NCI-H524 treated with DMSO at 0.1 percent for 48 hours (cell line): Measurements from ENCODE around the gene ADGRG3.
"Not testable (repeated sequence)": the region's sequence is repeated elsewhere in the genome, so short reads cannot be mapped to it uniquely, and the experiment has no call there.

ENCODE experiments used
- DNase-seq: peaks from one replicate; lab custom pipeline; 2025; lab: John Stamatoyannopoulos, UW

The ADGRG3 gene

DNA sequence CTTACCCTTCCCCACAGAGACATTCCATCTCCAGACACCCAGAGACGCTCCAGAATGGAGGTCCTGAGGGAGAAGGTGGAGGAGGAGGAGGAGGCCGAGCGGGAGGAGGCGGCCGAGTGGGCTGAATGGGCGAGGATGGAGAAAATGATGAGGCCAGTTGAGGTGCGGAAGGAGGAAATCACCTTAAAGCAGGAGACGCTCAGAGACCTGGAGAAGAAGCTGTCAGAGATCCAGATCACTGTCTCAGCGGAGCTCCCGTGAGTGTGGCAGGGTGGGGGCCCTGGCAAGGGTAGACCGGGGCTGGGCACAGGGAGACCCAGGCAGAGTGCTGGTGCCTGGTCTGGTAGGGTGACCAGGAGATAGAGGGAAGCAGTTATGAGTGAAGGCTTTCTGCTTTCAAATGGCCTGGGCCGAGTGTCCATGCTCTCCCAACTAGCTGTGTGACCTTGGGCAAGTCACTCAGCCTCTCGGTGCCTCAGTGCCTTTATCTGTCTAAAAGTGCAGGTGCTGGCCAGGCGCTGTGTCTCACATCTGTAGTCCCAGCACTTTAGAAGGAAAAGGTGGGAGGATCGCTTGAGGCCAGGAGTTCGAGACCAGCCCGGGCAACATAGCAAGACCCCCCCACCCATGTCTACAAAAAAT, 29.9 kb downstream of the ADGRG3 start:
- DNase-seq = no peak

DNA sequence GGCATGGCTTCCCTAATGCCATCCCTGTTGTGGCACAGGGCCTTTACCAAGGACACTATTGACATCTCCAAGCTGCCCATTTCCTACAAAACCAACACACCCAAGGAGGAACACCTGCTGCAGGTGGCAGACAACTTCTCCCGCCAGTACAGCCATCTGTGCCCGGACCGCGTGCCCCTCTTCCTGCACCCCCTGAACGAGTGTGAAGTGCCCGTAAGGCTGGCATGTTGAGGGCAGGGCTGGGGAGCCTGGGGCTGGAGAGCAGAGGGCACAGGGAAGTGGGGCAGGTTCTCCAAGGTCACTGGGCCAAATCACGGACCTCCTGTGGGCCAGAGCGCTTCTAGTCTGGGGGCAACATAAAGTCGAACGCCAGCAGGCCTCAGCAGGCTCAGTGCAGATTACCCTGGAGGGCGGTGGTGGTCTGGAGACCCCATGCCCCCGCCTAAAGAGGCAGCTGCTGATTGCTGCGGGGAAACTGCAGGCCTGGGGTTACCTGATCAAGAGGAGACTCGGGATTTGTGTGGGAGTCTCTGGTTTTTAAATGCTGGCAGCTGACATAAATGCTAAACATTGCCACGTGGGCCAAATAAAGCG, 30.8 kb downstream of the ADGRG3 start:
- DNase-seq = no peak

DNA sequence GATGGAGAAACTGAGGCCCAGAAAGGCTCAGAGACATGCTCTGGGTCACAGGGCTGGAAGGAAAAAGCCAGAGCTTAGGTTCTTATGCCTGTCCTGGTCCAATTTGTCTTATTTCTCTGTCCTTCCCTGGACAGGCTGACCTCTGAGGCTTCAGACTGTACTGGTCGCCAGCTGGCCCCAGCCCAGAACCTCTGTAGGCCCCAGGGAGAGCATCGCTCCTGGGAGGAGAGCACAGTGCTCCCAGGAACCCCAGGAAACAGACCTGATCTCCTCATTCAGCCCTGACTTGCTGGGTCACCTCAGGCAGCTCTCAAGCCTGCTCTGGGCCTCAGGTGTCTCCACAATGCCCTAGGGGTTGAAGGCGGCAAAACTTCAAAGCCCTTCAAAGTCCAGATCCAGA, 31.4 kb downstream of the ADGRG3 start:
- no peak for DNase-seq

DNA sequence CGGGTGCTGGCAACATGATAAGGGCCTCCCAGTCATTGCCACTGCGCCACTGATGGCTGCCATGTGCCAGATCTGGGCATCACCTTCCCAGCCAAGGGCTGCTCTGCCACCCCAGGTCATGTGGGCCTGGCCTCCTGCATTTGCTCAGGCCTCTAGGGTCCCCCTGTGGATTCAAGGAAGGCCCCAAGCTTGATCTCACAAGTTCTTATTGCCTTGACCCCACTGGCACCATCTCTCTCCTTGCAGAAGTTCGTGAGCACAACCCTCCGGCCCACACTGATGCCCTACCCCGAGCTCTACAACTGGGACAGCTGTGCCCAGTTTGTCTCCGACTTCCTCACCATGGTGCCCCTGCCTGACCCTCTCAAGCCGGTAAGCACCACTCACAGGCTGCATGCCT, 31.8 kb downstream of the ADGRG3 start:
- no peak for DNase-seq

DNA sequence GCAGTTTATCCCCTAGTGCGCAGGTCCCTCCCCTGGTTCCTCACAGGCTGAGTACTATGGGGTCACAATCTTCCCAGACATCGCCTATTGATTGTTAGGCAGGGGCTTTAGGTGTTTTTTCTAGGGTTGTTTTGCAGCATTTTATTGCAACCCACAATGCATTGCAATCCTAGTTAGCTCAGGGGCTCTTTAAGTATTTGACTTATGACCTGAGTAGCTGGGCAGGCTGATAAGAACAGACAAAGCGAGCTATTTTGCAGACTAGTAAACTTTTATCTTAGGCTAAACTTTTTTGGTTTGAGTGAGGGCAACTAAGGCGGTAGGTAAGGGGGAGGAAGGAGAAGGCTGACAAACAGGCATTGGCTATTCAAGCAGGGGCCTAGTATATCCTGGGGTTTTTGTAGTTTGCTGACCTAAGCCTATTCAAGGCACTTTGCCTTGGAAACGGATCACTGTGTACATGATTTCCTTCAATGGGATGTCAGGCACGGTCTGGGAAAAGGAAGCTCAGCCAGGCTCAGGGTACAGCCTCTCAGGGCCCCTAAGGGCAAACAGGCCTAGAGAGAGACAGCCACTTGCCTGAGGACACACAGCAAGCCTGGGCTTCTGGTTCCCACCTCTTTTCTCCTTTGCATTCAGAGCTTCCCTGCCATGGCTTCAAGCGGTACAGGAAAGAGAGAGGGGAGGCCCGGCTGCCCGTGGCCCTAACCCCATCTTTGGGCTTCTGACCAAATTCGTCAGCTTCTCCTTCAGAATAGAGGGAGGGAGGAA, 32.9 kb downstream of the ADGRG3 start:
- no peak for DNase-seq

DNA sequence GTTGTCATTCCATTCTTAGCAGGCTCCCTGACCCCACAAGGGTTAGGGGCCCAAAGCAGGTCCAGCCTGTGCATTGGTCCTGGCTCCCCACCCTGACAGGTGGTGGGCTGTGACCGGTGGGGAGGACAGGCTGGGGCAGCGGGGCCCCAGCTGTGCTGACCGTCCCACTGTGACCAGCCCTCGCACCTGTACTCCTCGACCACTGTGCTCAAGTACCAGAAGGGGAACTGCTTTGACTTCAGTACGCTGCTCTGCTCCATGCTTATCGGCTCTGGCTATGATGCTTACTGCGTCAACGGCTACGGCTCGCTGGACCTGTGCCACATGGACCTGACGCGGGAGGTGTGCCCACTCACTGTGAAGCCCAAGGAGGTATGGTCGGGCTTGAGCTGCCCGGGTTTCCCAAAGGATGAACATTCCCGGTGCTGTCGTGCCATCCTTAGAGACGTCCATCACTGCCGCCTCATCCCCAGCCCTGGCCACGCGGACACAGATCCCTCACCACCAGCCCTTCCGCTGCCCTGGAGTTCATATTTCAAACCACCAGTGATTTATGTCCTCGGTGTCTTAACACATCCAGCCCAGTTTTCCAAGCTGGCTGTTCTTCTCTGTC, 33.8 kb downstream of the ADGRG3 start:
- DNase-seq = no peak

DNA sequence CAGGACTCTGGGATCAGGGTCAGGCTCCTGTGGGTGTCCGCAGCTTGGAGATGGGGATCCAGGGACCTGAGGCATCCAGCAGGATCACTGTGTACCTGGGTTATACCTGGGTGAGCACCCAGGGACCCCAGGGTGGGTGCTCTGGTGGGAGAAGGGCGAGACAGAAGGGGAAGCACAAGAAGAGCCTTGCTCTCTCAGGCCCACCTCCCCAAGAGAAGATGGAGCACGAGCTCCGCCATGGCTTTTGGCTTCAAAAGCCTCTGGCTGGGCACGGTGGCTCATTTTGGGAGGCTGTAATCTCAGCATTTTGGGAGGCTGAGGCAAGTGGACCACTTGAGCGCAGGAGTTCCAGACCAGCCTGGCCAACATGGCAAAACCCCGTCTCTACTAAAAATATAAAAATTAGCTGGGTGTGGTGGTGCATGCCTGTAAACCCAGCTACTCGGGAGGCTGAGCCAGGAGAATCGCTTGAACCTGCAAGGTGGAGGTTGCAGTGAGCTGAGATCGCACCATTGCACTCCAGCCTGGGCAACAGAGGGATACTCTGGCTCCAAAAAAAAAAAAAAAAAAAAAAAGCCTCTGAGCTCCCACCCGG, 35.4 kb downstream of the ADGRG3 start:
- no peak for DNase-seq

DNA sequence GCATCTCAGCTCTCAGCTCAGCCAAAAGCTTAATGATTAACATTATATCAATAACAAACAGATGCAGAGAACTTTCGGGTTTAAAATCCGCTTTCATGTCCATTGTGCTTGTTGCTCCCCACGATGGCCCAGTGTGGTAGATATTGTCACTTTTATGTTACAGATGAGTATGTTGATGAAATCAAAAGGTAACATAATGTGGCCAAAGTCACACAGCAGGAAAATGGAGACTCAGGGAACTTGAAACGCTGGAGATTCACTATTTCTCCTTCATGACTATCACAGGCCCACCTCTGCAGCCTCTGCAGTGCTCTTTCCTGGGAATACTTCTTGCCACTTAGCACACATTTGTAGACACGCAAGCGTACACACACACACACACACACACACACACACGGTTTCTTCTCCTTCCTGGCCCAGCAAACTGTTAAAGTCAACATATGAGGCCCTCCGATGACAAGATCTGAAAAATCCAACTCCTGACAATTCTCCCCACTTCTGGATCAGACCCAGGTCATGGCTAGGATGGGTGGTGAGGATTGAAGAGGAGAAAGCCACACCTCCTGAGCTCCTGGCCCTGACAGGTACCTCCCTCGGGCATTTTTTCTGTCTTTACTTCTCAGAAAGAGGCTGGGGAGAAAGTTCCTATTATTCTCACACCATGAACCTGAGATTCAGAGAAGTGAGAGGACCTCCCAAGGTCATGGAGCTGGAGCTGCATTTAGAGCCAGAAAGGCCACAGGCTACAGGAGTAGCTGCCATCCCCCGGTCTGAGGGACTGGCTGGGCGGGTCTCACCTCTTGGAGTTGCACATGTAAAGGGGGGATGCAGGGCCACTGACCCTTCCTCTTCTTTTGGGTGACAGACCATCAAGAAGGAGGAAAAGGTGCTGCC, 36.2 kb downstream of the ADGRG3 start:
- DNase-seq = no peak

DNA sequence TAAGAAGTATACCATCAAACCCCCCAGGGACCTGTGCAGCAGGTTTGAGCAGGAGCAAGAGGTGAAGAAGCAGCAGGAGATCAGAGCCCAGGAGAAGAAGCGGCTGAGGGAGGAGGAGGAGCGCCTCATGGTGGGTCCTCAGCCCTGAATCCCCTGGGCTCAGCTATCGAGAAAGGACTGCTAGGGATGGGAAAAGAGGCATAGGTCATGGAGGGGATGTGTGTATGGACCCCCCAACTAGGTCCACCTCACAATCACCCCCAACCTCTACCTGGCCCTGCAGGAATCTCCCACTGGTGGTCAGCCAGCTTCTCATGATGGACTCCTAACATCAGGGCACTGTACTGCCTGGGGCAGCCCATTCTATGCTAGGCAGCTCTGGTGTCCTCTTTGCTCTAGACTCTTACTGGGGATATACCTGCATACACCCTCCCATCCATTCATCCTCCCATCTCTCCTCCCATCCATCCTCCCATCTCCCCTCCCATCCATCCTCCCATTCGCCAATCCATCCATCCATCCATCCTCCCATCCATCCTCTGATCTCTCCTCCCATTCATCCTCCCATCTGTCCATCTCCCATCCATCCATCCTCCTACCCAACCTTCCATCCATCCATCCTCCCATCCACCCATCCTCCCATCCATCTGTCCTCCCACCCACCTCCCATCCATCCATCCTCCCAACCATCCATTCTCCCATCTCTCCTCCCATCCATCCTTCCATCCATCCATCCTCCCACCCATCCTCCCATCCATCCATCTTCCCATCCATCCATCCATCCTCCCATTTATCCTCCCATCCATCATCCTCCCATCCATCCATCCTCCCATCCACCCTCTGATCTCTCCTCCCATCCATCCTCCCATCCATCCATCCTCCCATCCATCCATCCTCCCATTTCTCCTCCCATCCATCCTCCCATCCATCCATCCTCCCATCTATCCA, 37.1 kb downstream of the ADGRG3 start:
- DNase-seq = no peak

DNA sequence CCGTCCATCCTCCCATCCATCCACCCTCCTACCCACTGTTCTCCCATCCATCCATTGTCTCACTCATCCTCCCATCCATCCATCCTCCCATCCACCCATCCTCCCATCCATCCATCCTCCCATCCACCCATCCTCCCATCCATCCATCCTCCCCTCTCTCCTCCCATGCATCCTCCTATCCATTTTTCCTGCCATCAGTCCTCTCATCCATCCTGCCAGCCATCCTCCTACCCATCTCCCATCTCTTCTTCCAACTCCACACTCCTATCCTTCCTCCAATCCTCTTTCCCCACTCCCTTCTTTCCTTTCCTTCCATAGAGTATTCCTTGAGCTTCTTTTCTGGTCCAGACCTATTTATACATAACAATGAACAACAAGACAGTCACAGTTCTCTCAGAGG, 38.6 kb downstream of the ADGRG3 start:
- no peak for DNase-seq

DNA sequence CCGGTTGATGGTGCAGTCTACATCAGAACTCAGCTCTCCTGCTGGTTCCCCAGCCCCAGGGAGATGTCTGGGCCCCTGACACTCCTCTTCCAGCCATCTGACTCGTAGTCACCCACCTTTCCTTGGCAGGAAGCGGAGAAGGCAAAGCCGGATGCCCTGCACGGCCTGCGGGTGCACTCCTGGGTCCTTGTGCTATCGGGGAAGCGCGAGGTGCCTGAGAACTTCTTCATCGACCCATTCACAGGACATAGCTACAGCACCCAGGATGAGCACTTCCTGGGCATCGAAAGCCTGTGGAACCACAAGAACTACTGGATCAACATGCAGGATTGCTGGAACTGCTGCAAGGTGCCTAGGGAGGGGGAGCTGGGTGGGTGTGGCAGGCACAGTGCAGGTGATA, 39.2 kb downstream of the ADGRG3 start:
- DNase-seq = no peak

DNA sequence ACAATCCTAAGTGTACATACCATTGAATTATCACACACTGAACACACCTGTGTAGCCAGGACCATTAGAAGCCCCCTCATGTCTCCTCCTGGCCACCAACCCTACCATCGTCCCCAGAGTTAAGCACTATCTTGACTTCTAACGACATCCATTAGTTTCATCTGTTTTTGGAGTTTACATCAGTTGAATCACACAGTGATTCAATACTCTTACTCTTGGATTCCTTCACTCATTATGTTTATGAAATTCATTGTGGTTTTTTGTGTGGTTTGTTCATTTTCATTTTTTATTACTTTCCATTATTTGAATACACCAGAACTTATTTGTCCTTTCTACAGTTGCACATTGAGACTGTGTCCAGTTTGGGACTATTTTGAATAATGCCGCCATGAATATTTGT, 40.1 kb downstream of the ADGRG3 start:
- DNase-seq = no peak

DNA sequence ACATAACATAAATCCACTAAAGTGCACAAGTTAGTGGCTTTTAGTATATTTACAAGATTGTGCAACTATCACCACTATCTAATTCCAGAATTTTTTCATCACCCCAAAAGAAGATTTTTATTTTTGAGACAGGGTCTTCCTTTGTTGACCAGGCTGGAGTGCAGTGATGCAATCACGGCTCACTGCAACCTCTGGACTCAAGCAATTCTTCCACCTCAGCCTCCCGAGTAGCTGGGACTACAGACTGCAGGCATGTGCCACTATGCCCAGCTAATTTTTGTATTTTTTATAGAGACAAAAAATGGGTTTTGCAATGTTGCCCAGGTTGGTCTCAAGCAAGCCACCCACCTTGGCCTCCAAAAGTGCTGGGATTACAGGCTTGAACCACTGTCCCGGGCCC, 41.6 kb downstream of the ADGRG3 start:
- no peak for DNase-seq

DNA sequence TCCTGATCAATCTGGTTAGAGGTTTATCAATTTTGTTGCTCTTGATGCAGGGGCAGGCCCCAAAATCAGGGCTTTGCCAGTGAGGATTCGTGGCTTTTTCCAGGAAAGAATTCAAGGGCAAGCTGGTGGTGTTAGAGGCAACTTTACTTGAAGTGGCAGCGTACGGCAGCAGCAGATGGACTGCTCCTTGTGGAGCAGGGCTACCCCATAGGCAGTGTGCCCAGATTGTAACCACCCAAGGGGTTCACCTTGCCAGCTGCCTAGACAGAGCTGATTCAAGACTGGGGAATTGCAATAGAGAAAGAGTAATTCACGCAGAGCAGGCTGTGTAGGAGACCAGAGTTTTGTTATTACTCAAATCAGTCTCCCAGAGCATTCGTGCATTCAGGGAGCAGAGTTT, 43.2 kb downstream of the ADGRG3 start:
- peak; percentile 98 for DNase-seq

DNA sequence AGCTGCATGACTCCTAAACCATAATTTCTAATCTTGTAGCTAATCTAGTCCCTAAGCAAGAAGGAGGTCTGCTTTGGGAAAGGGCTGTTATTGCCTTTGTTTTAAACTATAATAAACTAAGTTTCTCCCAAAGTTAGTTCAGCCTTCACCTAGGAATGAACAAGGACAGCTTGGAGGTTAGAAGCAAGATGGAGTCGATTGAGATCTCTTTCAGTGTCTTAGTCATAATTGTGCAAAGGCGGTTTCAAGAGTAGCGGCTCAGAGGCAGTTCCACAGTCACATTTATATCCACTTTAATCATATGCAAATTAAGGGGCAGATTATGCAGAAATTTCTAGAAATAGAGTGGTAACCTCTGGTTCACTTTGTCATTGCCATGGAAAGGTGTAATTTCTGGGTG, 43.9 kb downstream of the ADGRG3 start:
- peak; percentile 69 for DNase-seq

DNA sequence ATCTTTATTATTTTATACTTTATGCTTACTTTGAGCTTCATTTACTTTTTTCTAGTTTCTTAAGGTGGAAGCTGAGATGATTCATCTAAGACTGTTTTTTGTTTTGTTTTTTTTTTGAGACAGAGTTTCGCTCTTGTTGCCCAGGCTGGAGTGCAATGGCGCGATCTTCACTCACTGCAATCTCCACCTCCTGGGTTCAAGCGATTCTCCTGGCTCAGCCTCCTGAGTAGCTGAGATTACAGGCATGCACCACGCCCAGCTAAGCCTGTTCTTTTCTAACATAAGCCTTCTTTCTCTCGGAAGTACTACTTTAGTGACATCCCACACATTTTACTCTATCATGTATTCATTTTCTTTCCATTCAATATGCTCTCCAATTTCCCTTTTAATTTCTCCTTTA, 44.5 kb downstream of the ADGRG3 start:
- DNase-seq = not testable (repeated sequence)

DNA sequence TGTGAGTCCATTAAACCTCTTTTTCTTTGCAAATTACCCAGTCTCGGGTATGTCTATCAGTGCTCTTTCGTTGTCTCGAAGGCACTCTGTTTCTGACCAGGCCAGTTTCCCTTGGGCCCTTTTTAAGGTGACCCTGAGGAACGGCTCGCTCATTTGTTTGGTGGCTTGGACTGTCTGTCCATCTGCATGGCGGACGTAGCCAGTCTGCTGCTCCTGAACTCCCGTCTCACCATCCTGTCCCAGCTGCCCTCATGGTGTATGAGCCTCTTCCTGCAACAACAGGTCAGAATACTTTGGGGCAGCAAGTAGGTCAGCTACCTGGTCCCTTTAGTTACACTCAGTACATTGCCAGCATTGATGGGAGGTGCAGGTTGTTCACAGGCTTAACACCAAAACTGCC, 45.5 kb downstream of the ADGRG3 start:
- DNase-seq = no peak

DNA sequence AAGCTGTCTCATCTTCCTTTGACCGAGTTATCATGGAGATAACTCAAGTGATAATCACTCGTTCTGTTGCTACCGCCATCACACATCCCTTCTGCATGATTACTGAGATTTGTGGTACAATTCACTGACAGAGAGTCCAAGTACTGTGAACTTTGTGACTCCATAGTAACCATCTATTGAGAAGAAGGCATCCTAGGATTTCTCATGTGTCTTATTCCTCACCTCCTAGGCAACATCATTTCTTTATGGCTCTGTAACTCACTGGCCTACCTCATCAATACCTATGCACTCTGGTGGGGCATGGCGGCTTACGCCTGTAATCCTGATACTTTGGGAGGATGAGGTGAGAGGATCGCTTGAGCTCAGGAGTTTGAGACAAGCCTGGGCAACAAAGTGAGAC, 45.9 kb downstream of the ADGRG3 start:
- DNase-seq = no peak

DNA sequence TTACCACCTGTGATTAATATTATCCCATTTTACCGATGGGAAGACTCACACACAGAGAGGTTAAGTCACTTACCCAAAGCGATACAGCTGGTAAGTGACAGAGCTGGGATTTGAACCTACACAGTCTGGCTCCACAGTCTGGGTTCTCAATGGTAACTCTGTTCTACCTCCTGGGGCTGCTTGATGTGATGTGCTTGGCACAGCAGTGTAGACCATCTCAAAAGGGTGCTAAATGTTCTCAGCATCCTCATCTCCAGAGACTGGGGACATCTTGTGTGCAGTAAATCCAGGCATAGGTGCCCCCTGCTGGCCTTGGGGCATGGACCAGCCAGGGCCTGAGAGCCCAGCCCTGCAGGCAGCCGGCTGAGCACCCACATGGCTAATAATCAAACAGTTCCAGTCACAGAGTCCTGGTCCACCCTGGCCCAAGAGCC, 52.1 kb downstream of the ADGRG3 start:
- peak; percentile 18 for DNase-seq
